Activated B cell treated with CpG ODN at 0.5 μM for 24 hours (primary cell): ENCODE measurements around the gene GTF3C5. TPM values are rescaled to one million over a fixed set of nuclear protein-coding genes. Genes with fewer than 3 reads are reported as not detected.
A peak's percentile ranks its signal among the peaks of the same experiment; 100 is the strongest.

ENCODE experiments used
- ATAC-seq: fragments of 200-7000 bp; cut with Tn5 transposase; one replicate; pipeline ENCODE4 v1.10.0; 2021; ENCODE audit warnings: low read depth, mild to moderate bottlenecking, moderate library complexity
- CTCF ChIA-PET: fragments of 350-600 bp; sonication (Branson Sonifier 250); formaldehyde crosslinking; loops from one replicate; lab custom pipeline; 2021; ENCODE audit warnings: antibody characterized with exemption; lab: Charles Lee
- POLR2A ChIA-PET: fragments of 350-600 bp; sonication (Branson Sonifier 250); formaldehyde crosslinking; loops from one replicate; lab custom pipeline; 2021; ENCODE audit warnings: antibody characterized with exemption; lab: Charles Lee
- DNase-seq: peaks from one replicate; pipeline ENCODE4 v3.0.0; 2022
- H3K27ac Mint-ChIP-seq: one replicate; pipeline ENCODE4 v1.8.0; 2020; ENCODE audit warnings: mixed read lengths
- H3K27me3 Mint-ChIP-seq: one replicate; pipeline ENCODE4 v1.8.0; 2021; ENCODE audit warnings: mixed read lengths
- H3K36me3 Mint-ChIP-seq: one replicate; pipeline ENCODE4 v1.8.0; 2021; ENCODE audit warnings: low read depth, mixed read lengths
- H3K4me1 Mint-ChIP-seq: one replicate; pipeline ENCODE4 v1.8.0; 2021; ENCODE audit warnings: mixed read lengths
- H3K4me3 Mint-ChIP-seq: one replicate; pipeline ENCODE4 v1.8.0; 2020; ENCODE audit warnings: mild to moderate bottlenecking, mixed read lengths
- H3K9me3 Mint-ChIP-seq: one replicate; pipeline ENCODE4 v1.8.0; 2020; ENCODE audit warnings: mixed read lengths
- intact Hi-C: fragments of 100-400 bp; cut with micrococcal nuclease; formaldehyde crosslinking; loops from one replicate; pipeline ENCODE4 v1.15.1; 2024
- total RNA-seq: library from RNA; stranded (reverse); gene quantifications from 2 replicates; pipeline ENCODE4 v1.2.3, GENCODE V29; 2022
- TF ChIP-seq, protein P1 (sequence below): fragments of 200-600 bp; IDR thresholded peaks from one replicate; pipeline ENCODE4 v1.8.0; 2022; ENCODE audit warnings: antibody characterized with exemption, mild to moderate bottlenecking

GTF3C5 gene
- total RNA-seq, 1 donor from 2014 or later = 56.6 TPM

DNA sequence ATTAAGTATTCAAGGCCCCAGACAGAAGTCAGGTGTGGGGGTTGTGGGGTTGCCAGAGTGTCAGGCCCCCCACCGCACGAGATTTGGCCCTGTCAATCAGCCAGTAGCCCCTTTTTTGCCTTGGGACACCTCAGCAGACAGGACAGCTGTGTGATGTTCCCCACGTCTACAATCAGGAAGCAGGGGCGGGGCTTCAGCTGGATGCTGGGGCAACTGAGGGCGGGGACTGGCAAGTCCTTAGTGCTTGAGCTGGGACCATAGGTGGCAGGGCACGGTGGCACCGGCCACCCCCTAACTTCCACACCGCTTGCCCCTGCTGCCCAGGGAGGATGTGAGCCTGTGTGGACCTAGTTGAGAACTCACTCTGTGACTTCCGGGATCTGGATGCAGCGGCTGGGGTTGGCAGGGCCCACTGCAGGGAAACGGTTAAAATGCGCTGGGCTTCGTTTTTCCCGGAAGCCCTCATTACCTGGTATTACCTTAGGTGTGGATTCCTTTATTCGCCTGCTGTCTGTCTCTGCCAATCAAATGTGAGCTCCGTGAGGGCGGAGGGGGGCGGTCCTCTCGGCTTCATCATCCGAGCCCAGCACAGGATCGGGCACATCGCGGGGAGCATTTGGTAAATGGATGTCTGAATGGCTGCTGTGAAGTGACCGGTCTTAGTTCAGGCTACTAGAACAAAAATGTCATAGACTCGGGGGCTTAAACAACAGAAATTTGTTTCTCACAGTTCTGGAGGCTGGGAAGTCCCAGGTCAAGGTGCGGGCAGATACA, 7.5 kb upstream of the GTF3C5 start:
- Mint-ChIP-seq H3K27ac (no peak overlapping the region), H3K4me3 (no peak overlapping the region), H3K36me3 (no peaks in the 10 kb centered on the region), H3K27me3 (no peaks in the 10 kb centered on the region), H3K9me3 (no peaks in the 10 kb centered on the region), H3K4me1 (peaks cover 7% of the 10 kb centered on the region)
- ChIA-PET CTCF (interaction anchor here (1.4 to 3.1 kb wide), 4 partner anchors 9 to 124 kb away, joined by 3 to 32 read pairs (median 13); partner anchors contain the start of gene GTF3C5), POLR2A (no interaction called here)
- intact Hi-C loops = loop anchor here (2.0 kb wide), 3 partner anchors 47 to 463 kb away; no protein-coding TSS in a partner anchor
- ATAC-seq = no peak
- DNase-seq = no peak
- TF ChIP-seq, protein P1, sequence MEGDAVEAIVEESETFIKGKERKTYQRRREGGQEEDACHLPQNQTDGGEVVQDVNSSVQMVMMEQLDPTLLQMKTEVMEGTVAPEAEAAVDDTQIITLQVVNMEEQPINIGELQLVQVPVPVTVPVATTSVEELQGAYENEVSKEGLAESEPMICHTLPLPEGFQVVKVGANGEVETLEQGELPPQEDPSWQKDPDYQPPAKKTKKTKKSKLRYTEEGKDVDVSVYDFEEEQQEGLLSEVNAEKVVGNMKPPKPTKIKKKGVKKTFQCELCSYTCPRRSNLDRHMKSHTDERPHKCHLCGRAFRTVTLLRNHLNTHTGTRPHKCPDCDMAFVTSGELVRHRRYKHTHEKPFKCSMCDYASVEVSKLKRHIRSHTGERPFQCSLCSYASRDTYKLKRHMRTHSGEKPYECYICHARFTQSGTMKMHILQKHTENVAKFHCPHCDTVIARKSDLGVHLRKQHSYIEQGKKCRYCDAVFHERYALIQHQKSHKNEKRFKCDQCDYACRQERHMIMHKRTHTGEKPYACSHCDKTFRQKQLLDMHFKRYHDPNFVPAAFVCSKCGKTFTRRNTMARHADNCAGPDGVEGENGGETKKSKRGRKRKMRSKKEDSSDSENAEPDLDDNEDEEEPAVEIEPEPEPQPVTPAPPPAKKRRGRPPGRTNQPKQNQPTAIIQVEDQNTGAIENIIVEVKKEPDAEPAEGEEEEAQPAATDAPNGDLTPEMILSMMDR = no peak

GRCh38 chr9:133026426-133026825, 4.4 kb upstream of the GTF3C5 start:
- POLR2A ChIA-PET = no interaction called here
- Mint-ChIP-seq H3K27me3 (no peaks in the 10 kb centered on the region), H3K4me3 (no peak overlapping the region), H3K9me3 (no peaks in the 10 kb centered on the region), H3K36me3 (peaks cover 12% of the 10 kb centered on the region), H3K4me1 (peaks cover 28% of the 10 kb centered on the region), H3K27ac (no peak overlapping the region)
- DNase-seq (no peak), ATAC-seq (no peak)
- intact Hi-C loops = no loop called here
- CTCF ChIA-PET = interaction anchor here (0.7 kb wide), 1 partner anchor 118 kb away, joined by 3 read pairs; no protein-coding TSS in a partner anchor
- TF ChIP-seq, protein P1 = no peak

GRCh38 chr9:133027134-133027533, 3.7 kb upstream of the GTF3C5 start:
- intact Hi-C loops = no loop called here
- no peaks in the 10 kb centered on the region for H3K9me3 Mint-ChIP-seq
- POLR2A ChIA-PET = no interaction called here
- ATAC-seq = no peak
- peaks cover 12% of the 10 kb centered on the region for H3K36me3 Mint-ChIP-seq
- no peaks in the 10 kb centered on the region for H3K27me3 Mint-ChIP-seq
- CTCF ChIA-PET = interaction anchor here (0.7 kb wide), 1 partner anchor 117 kb away, joined by 3 read pairs; no protein-coding TSS in a partner anchor
- no peak for DNase-seq
- H3K4me3 Mint-ChIP-seq = no peak overlapping the region
- TF ChIP-seq, protein P1 = no peak
- peaks cover 35% of the 10 kb centered on the region for H3K4me1 Mint-ChIP-seq
- peak overlapping the region; percentile 44 for H3K27ac Mint-ChIP-seq

- ChIA-PET CTCF (no interaction called here), POLR2A (no interaction called here)
- H3K4me3 Mint-ChIP-seq = peak overlapping the region; percentile 52
- H3K27ac Mint-ChIP-seq = no peak overlapping the region
- peaks cover 41% of the 10 kb centered on the region for H3K4me1 Mint-ChIP-seq
- ATAC-seq (no peak), DNase-seq (no peak)
- no peaks in the 10 kb centered on the region for H3K9me3 Mint-ChIP-seq
- peaks cover 12% of the 10 kb centered on the region for H3K36me3 Mint-ChIP-seq
- intact Hi-C loops = no loop called here
- TF ChIP-seq, protein P1 = no peak
- no peaks in the 10 kb centered on the region for H3K27me3 Mint-ChIP-seq
Observed at GRCh38 chr9:133028221-133028620, 2.6 kb upstream of the GTF3C5 start.

DNA sequence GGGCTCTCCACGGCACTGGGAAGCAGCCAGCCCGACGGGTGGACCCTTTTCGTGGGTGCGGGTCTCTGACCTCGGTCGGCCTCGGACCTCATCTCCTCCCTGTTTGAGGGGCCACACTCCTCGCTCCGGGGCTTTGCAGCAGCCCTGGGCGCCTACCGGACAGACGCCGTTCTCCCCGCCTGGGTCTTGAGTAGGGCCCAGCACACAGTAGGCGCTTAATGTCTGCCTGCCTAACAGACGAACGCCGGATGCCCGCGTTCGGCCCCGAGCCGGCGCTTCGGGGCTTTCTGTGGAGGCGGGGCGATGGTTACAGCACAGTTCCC, 842 bp upstream of the GTF3C5 start:
- peaks cover 48% of the 10 kb centered on the region for H3K4me1 Mint-ChIP-seq
- peak overlapping the region; percentile 99 for H3K4me3 Mint-ChIP-seq
- H3K9me3 Mint-ChIP-seq = no peaks in the 10 kb centered on the region
- intact Hi-C loops = loop anchor here (1.0 to 5.0 kb wide), 9 partner anchors 86 to 1132 kb away; partner anchors contain the start of genes BRD3, CFAP77, RALGDS and REXO4
- POLR2A ChIA-PET = interaction anchor here (0.9 to 2.0 kb wide), 25 partner anchors 8 to 1657 kb away, joined by 3 to 21 read pairs (median 5); partner anchors contain the start of genes CACFD1, DDX31, GTF3C4 and MED22
- DNase-seq (no peak), ATAC-seq (peak; percentile 7)
- H3K27me3 Mint-ChIP-seq = no peaks in the 10 kb centered on the region
- H3K36me3 Mint-ChIP-seq = peaks cover 18% of the 10 kb centered on the region
- CTCF ChIA-PET = interaction anchor here (1.3 to 4.3 kb wide), 3 partner anchors 8 to 114 kb away, joined by 3 to 32 read pairs (median 8); no protein-coding TSS in a partner anchor
- peak overlapping the region; percentile 98 for H3K27ac Mint-ChIP-seq
- TF ChIP-seq, protein P1 = no peak
